IMR-90 (cell line): ENCODE measurements around the gene DAZL.

ENCODE experiments used
- BHLHE40 ChIP-seq: fragments of 150-350 bp; IDR thresholded peaks from 2 replicates; pipeline ENCODE4 v1.6.1; 2016; ENCODE audit warnings: mild to moderate bottlenecking, low read depth, low read length
- CEBPB ChIP-seq: IDR thresholded peaks from 2 replicates; pipeline ENCODE4 v1.6.1; 2012; ENCODE audit warnings: low read depth, low read length, improper control_type of control experiment
- MAFK ChIP-seq: IDR thresholded peaks from 2 replicates; pipeline ENCODE4 v1.6.1; 2012; ENCODE audit warnings: low read depth, low read length, improper control_type of control experiment
- MAZ ChIP-seq: IDR thresholded peaks from 2 replicates; pipeline ENCODE4 v1.6.1; 2012; ENCODE audit warnings: low read depth, mild to moderate bottlenecking, low read length, improper control_type of control experiment, moderate library complexity, borderline replicate concordance
- MXI1 ChIP-seq: IDR thresholded peaks from 2 replicates; pipeline ENCODE4 v1.6.1; 2012; ENCODE audit warnings: low read depth, mild to moderate bottlenecking, low read length, moderate library complexity, borderline replicate concordance
- NFE2L2 ChIP-seq: fragments of 150-350 bp; IDR thresholded peaks from 2 replicates; pipeline ENCODE4 v1.6.1; 2016; ENCODE audit warnings: low read depth, mild to moderate bottlenecking, low read length
- POLR2A ChIP-seq: IDR thresholded peaks from 2 replicates; pipeline ENCODE4 v1.6.1; 2012; ENCODE audit warnings: mild to moderate bottlenecking, low read depth, low read length
- RAD21 ChIP-seq: IDR thresholded peaks from 2 replicates; pipeline ENCODE4 v1.6.1; 2012; ENCODE audit warnings: low read length, improper control_type of control experiment
- RCOR1 ChIP-seq: IDR thresholded peaks from 2 replicates; pipeline ENCODE4 v1.6.1; 2012; ENCODE audit warnings: mild to moderate bottlenecking, low read length, improper control_type of control experiment; ENCODE audit not compliant: insufficient replicate concordance
- RFX5 ChIP-seq: IDR thresholded peaks from 2 replicates; pipeline ENCODE4 v1.8.0; 2012; ENCODE audit warnings: low read depth, mild to moderate bottlenecking, low read length, moderate library complexity
- SMC3 ChIP-seq: fragments of 150-350 bp; IDR thresholded peaks from 2 replicates; pipeline ENCODE4 v1.6.1; 2016; ENCODE audit warnings: low read depth, mild to moderate bottlenecking, antibody characterized with exemption, low read length, moderate library complexity
- TF ChIP-seq, protein P1 (sequence below): conservative IDR thresholded peaks from 2 replicates; pipeline ENCODE4 v1.5.1; 2012; ENCODE audit warnings: mild to moderate bottlenecking, low read depth, low read length, improper control_type of control experiment
- TF ChIP-seq, protein P2 (sequence below): fragments of 150-350 bp; IDR thresholded peaks from 2 replicates; pipeline ENCODE4 v1.6.1; 2016; ENCODE audit warnings: low read depth, mild to moderate bottlenecking, low read length, moderate library complexity, borderline replicate concordance
- TF ChIP-seq, protein P3 (sequence below): fragments of 150-350 bp; IDR thresholded peaks from 2 replicates; pipeline ENCODE4 v1.6.1; 2017; ENCODE audit warnings: mild to moderate bottlenecking, antibody characterized with exemption, low read length, low read depth

DNA sequence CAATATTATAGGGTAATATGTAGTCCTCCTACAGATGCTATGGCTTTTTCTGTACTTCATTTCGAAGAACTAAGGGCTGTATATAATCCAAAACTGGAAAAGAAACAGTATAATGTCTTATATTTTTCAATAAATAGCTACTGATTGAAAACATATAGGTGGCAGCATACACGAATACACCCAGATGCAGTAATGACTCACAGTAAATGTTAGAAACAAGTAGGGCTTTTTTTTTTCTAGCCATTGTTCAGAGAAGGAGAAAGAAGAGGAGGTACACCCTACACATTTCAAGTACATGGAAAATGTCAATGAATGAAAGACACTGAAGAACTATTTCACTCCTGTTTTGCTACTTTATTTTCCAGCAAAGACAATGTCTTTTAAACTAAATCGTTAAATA, 9.4 kb downstream of the DAZL start:
- TF ChIP-seq MAZ (no peak), CEBPB (no peak), POLR2A (no peak), RAD21 (no peak), MXI1 (no peak), SMC3 (no peak), NFE2L2 (no peak), RCOR1 (no peak), RFX5 (no peak), MAFK (no peak), BHLHE40 (no peak)
- TF ChIP-seq, protein P1, sequence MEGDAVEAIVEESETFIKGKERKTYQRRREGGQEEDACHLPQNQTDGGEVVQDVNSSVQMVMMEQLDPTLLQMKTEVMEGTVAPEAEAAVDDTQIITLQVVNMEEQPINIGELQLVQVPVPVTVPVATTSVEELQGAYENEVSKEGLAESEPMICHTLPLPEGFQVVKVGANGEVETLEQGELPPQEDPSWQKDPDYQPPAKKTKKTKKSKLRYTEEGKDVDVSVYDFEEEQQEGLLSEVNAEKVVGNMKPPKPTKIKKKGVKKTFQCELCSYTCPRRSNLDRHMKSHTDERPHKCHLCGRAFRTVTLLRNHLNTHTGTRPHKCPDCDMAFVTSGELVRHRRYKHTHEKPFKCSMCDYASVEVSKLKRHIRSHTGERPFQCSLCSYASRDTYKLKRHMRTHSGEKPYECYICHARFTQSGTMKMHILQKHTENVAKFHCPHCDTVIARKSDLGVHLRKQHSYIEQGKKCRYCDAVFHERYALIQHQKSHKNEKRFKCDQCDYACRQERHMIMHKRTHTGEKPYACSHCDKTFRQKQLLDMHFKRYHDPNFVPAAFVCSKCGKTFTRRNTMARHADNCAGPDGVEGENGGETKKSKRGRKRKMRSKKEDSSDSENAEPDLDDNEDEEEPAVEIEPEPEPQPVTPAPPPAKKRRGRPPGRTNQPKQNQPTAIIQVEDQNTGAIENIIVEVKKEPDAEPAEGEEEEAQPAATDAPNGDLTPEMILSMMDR, result no peak
- TF ChIP-seq, protein P2, sequence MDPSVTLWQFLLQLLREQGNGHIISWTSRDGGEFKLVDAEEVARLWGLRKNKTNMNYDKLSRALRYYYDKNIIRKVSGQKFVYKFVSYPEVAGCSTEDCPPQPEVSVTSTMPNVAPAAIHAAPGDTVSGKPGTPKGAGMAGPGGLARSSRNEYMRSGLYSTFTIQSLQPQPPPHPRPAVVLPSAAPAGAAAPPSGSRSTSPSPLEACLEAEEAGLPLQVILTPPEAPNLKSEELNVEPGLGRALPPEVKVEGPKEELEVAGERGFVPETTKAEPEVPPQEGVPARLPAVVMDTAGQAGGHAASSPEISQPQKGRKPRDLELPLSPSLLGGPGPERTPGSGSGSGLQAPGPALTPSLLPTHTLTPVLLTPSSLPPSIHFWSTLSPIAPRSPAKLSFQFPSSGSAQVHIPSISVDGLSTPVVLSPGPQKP, result no peak
- TF ChIP-seq, protein P3, sequence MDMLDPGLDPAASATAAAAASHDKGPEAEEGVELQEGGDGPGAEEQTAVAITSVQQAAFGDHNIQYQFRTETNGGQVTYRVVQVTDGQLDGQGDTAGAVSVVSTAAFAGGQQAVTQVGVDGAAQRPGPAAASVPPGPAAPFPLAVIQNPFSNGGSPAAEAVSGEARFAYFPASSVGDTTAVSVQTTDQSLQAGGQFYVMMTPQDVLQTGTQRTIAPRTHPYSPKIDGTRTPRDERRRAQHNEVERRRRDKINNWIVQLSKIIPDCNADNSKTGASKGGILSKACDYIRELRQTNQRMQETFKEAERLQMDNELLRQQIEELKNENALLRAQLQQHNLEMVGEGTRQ, result no peak
